HL-60 (cell line): ENCODE results near the gene FOXP2.

Source experiments
- DNase-seq, 2 experiments: peaks; one replicate each; pipeline ENCODE4 v3.0.0-alpha.2; 2010 to 2020; ENCODE audit warnings: low read depth in 1 of 2, low spot score in 1 of 2
- H3K27ac ChIP-seq: fragments of 250-450 bp; sonication (Bioruptor Pico); replicated peaks from 2 replicates; pipeline ENCODE4 v1.5.1; 2020; ENCODE audit warnings: mild to moderate bottlenecking, moderate library complexity
- H3K27me3 ChIP-seq: fragments of 250-450 bp; sonication (Bioruptor Pico); 2 replicates; pipeline ENCODE4 v1.5.1; 2021; ENCODE audit warnings: mild to moderate bottlenecking, moderate library complexity; ENCODE audit not compliant: insufficient read depth, poor library complexity, severe bottlenecking
- H3K4me3 ChIP-seq: replicated peaks from 2 replicates; pipeline ENCODE4 v1.5.1; 2011; ENCODE audit warnings: mild to moderate bottlenecking, control low read depth, low read length; ENCODE audit not compliant: insufficient read depth
- GABPA ChIP-seq: IDR thresholded peaks from 2 replicates; pipeline ENCODE4 v1.6.1; 2012; ENCODE audit warnings: low read depth
- POLR2AphosphoS5 ChIP-seq: IDR thresholded peaks from 2 replicates; pipeline ENCODE4 v1.6.1; 2012; ENCODE audit warnings: low read depth
- REST ChIP-seq: IDR thresholded peaks from 2 replicates; pipeline ENCODE4 v1.6.1; 2012; ENCODE audit warnings: low read depth; ENCODE audit not compliant: insufficient replicate concordance
- SPI1 ChIP-seq: IDR thresholded peaks from 2 replicates; pipeline ENCODE4 v1.6.1; 2012; ENCODE audit warnings: low read depth, mild to moderate bottlenecking, borderline replicate concordance
- TF ChIP-seq, protein P1 (sequence below): IDR thresholded peaks from one replicate; pipeline ENCODE4 v1.5.1; 2011; ENCODE audit warnings: low read length, control low read depth, inconsistent platforms; ENCODE audit not compliant: insufficient read depth

FOXP2 gene

GRCh38 chr7:114444196-114444595 lies 29.6 kb downstream of the FOXP2 start:
- H3K27ac ChIP-seq: no peak overlapping the region
- H3K4me3 ChIP-seq: no peak overlapping the region
- no peak for DNase-seq
- H3K27me3 ChIP-seq: no peaks in the 10 kb centered on the region
- TF ChIP-seq, protein P1, sequence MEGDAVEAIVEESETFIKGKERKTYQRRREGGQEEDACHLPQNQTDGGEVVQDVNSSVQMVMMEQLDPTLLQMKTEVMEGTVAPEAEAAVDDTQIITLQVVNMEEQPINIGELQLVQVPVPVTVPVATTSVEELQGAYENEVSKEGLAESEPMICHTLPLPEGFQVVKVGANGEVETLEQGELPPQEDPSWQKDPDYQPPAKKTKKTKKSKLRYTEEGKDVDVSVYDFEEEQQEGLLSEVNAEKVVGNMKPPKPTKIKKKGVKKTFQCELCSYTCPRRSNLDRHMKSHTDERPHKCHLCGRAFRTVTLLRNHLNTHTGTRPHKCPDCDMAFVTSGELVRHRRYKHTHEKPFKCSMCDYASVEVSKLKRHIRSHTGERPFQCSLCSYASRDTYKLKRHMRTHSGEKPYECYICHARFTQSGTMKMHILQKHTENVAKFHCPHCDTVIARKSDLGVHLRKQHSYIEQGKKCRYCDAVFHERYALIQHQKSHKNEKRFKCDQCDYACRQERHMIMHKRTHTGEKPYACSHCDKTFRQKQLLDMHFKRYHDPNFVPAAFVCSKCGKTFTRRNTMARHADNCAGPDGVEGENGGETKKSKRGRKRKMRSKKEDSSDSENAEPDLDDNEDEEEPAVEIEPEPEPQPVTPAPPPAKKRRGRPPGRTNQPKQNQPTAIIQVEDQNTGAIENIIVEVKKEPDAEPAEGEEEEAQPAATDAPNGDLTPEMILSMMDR: no peak
- TF ChIP-seq SPI1: no peak
- no peak for TF ChIP-seq POLR2AphosphoS5
- TF ChIP-seq REST: no peak
- TF ChIP-seq GABPA: no peak

DNA sequence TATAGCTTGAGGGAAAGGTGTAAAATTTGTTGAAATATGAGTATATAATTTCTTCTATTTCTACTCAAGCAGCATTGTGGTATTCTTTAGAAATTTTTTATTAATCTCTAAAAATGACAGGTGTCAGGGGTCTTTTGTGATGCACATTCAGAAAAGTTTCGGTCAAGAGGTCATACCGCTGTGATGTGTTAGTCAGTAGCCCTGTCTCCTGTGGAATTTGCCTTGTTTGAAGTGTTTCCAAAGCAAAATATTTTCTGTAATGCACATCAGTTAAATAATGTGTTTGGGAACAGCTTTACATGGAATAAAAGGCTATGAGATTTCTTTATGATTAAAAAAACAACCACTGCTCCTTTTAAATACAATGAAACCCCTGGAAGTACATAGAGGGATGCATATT lies 35.8 kb downstream of the FOXP2 start:
- no peak for DNase-seq
- no peaks in the 10 kb centered on the region for H3K27me3 ChIP-seq
- no peak overlapping the region for H3K4me3 ChIP-seq
- H3K27ac ChIP-seq: no peak overlapping the region
- no peak for TF ChIP-seq SPI1
- TF ChIP-seq, protein P1: no peak
- no peak for TF ChIP-seq POLR2AphosphoS5
- no peak for TF ChIP-seq GABPA
- TF ChIP-seq REST: no peak

DNA sequence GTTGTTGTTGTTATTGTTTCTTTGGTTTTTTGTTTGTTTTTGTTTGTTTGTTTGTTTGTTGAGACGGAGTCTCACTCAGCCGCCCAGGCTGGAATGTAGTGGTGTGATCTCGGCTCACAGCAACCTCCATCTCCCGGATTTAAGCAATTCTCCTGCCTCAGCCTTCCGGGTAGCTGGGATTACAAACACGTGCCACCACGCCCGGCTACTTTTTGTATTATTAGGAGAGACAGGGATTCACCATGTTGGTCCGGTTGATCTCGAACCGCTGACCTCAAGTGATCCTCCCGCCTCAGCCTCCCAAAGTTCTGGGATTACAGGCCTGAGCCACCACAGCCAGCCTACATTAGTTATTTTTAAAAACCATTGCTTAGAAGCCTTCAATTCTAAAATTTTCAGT lies 45.0 kb downstream of the FOXP2 start:
- Histone ChIP-seq H3K4me3 (no peak overlapping the region), H3K27ac (no peak overlapping the region), H3K27me3 (no peaks in the 10 kb centered on the region)
- no peak for DNase-seq
- TF ChIP-seq, protein P1: no peak
- no peak for TF ChIP-seq GABPA

DNA sequence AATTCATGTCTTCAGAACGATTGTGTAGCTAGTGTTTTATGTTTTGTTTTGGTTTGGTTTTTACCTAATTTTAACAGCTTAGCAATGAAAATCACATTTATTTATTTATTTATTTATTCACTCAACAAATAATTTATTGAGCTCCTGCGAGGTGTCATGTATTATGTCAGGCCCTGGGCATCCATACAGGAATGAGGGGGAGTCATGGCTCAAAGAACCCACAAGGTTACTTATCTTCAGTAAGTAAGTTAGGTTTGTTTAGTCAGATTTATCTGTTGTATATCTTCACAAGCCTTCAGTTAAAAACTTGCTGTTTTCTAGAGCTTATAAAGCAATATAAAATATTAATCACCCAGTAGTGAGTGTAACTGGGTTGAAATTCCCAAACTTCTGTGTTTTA lies 45.4 kb downstream of the FOXP2 start:
- H3K27me3 ChIP-seq: no peaks in the 10 kb centered on the region
- no peak overlapping the region for H3K27ac ChIP-seq
- DNase-seq: no peak
- H3K4me3 ChIP-seq: no peak overlapping the region
- TF ChIP-seq GABPA (no peak), POLR2AphosphoS5 (no peak), SPI1 (no peak), REST (no peak)
- TF ChIP-seq, protein P1: no peak
